ENCODE data around the gene KMT2A.

Gene KMT2A

GRCh38 chr11:118519549-118519948 lies 83.3 kb downstream of the KMT2A start:
- Histone ChIP-seq H3K4me1 (ENCODE audit: control insufficient read depth in 5 of 5, insufficient read depth in 5 of 5, low read length in 5 of 5) (peaks cover 0 to 9% (median 5%) of the 10 kb centered on the region in 5 donors), H3K9ac (ENCODE audit: low read length in 5 of 5) (no peak overlapping the region), H3K36me3 (ENCODE audit: control insufficient read depth in 5 of 5, insufficient read depth in 5 of 5, low read length in 5 of 5) (peaks cover 35 to 85% (median 72%) of the 10 kb centered on the region in 5 donors), H3K4me3 (ENCODE audit: low read depth in 1 of 5, low read length in 5 of 5) (no peak overlapping the region), H3K27ac (ENCODE audit: low read depth, low read length) (no peak overlapping the region), H3K9me3 (ENCODE audit: control insufficient read depth in 5 of 5, low read length in 5 of 5) (no peaks in the 10 kb centered on the region), H3K27me3 (ENCODE audit: control insufficient read depth in 5 of 5, insufficient read depth in 4 of 5, low read length in 5 of 5) (no peaks in the 10 kb centered on the region)

- peaks cover 19 to 71% (median 59%) of the 10 kb centered on the region in 5 donors for H3K36me3 ChIP-seq (ENCODE audit: control insufficient read depth in 5 of 5, insufficient read depth in 5 of 5, low read length in 5 of 5)
- peaks cover 2 to 20% (median 11%) of the 10 kb centered on the region in 5 donors for H3K4me1 ChIP-seq (ENCODE audit: control insufficient read depth in 5 of 5, insufficient read depth in 5 of 5, low read length in 5 of 5)
- no peak overlapping the region for H3K27ac ChIP-seq (ENCODE audit: low read depth, low read length)
- no peaks in the 10 kb centered on the region for H3K27me3 ChIP-seq (ENCODE audit: control insufficient read depth in 5 of 5, insufficient read depth in 4 of 5, low read length in 5 of 5)
- no peak overlapping the region for H3K9ac ChIP-seq (ENCODE audit: low read length in 5 of 5)
- H3K4me3 ChIP-seq (ENCODE audit: low read depth in 1 of 5, low read length in 5 of 5), result no peak overlapping the region
- no peaks in the 10 kb centered on the region for H3K9me3 ChIP-seq (ENCODE audit: control insufficient read depth in 5 of 5, low read length in 5 of 5)
These were observed 85.6 kb downstream of the KMT2A start for GRCh38 chr11:118521892-118522311.

- Histone ChIP-seq H3K27ac (ENCODE audit: low read depth, low read length) (no peak overlapping the region), H3K9me3 (ENCODE audit: control insufficient read depth in 5 of 5, low read length in 5 of 5) (no peaks in the 10 kb centered on the region), H3K9ac (ENCODE audit: low read length in 5 of 5) (no peak overlapping the region), H3K36me3 (ENCODE audit: control insufficient read depth in 5 of 5, insufficient read depth in 5 of 5, low read length in 5 of 5) (peaks cover 19 to 66% (median 55%) of the 10 kb centered on the region in 5 donors), H3K4me1 (ENCODE audit: control insufficient read depth in 5 of 5, insufficient read depth in 5 of 5, low read length in 5 of 5) (peaks cover 2 to 26% (median 16%) of the 10 kb centered on the region in 5 donors), H3K4me3 (ENCODE audit: low read depth in 1 of 5, low read length in 5 of 5) (no peak overlapping the region), H3K27me3 (ENCODE audit: control insufficient read depth in 5 of 5, insufficient read depth in 4 of 5, low read length in 5 of 5) (no peaks in the 10 kb centered on the region)
These were observed 86.3 kb downstream of the KMT2A start for GRCh38 chr11:118522571-118523072.

- Histone ChIP-seq H3K27me3 (ENCODE audit: control insufficient read depth in 5 of 5, insufficient read depth in 4 of 5, low read length in 5 of 5) (no peaks in the 10 kb centered on the region), H3K36me3 (ENCODE audit: control insufficient read depth in 5 of 5, insufficient read depth in 5 of 5, low read length in 5 of 5) (peaks cover 19 to 56% (median 49%) of the 10 kb centered on the region in 5 donors), H3K9me3 (ENCODE audit: control insufficient read depth in 5 of 5, low read length in 5 of 5) (no peaks in the 10 kb centered on the region), H3K4me3 (ENCODE audit: low read depth in 1 of 5, low read length in 5 of 5) (no peak overlapping the region), H3K27ac (ENCODE audit: low read depth, low read length) (no peak overlapping the region), H3K9ac (ENCODE audit: low read length in 5 of 5) (no peak overlapping the region), H3K4me1 (ENCODE audit: control insufficient read depth in 5 of 5, insufficient read depth in 5 of 5, low read length in 5 of 5) (peaks cover 3 to 33% (median 16%) of the 10 kb centered on the region in 5 donors)
These were observed 88.1 kb downstream of the KMT2A start for GRCh38 chr11:118524356-118524755.

- Histone ChIP-seq H3K4me3 (ENCODE audit: low read depth in 1 of 5, low read length in 5 of 5) (no peak overlapping the region), H3K9ac (ENCODE audit: low read length in 5 of 5) (no peak overlapping the region), H3K27ac (ENCODE audit: low read depth, low read length) (no peak overlapping the region), H3K36me3 (ENCODE audit: control insufficient read depth in 5 of 5, insufficient read depth in 5 of 5, low read length in 5 of 5) (peaks cover 16 to 51% (median 43%) of the 10 kb centered on the region in 5 donors), H3K27me3 (ENCODE audit: control insufficient read depth in 5 of 5, insufficient read depth in 4 of 5, low read length in 5 of 5) (no peaks in the 10 kb centered on the region), H3K4me1 (ENCODE audit: control insufficient read depth in 5 of 5, insufficient read depth in 5 of 5, low read length in 5 of 5) (peaks cover 3 to 38% (median 19%) of the 10 kb centered on the region in 5 donors), H3K9me3 (ENCODE audit: control insufficient read depth in 5 of 5, low read length in 5 of 5) (no peaks in the 10 kb centered on the region)
These were observed 88.6 kb downstream of the KMT2A start for GRCh38 chr11:118524757-118525470.

GRCh38 chr11:118526688-118527087 lies 90.4 kb downstream of the KMT2A start:
- Histone ChIP-seq H3K4me1 (ENCODE audit: control insufficient read depth in 5 of 5, insufficient read depth in 5 of 5, low read length in 5 of 5) (peaks cover 5 to 52% (median 33%) of the 10 kb centered on the region in 5 donors), H3K9ac (ENCODE audit: low read length in 5 of 5) (no peak overlapping the region), H3K27ac (ENCODE audit: low read depth, low read length) (no peak overlapping the region), H3K36me3 (ENCODE audit: control insufficient read depth in 5 of 5, insufficient read depth in 5 of 5, low read length in 5 of 5) (peaks cover 3 to 33% (median 27%) of the 10 kb centered on the region in 5 donors), H3K4me3 (ENCODE audit: low read depth in 1 of 5, low read length in 5 of 5) (no peak overlapping the region), H3K9me3 (ENCODE audit: control insufficient read depth in 5 of 5, low read length in 5 of 5) (no peaks in the 10 kb centered on the region), H3K27me3 (ENCODE audit: control insufficient read depth in 5 of 5, insufficient read depth in 4 of 5, low read length in 5 of 5) (no peaks in the 10 kb centered on the region)

GRCh38 chr11:118527109-118527508 lies 90.8 kb downstream of the KMT2A start, which contains the start of gene TTC36:
TTC36 (plus strand) TSS chr11:118527474; CDS start chr11:118527495, 21 bp downstream.
- peaks cover 5 to 54% (median 35%) of the 10 kb centered on the region in 5 donors for H3K4me1 ChIP-seq (ENCODE audit: control insufficient read depth in 5 of 5, insufficient read depth in 5 of 5, low read length in 5 of 5)
- no peak within 1 kb of the TSS for H3K27ac ChIP-seq (ENCODE audit: low read depth, low read length)
- H3K9ac ChIP-seq (ENCODE audit: low read length in 5 of 5), result no peak within 1 kb of the TSS

GRCh38 chr11:118528511-118528910 lies 92.2 kb downstream of the KMT2A start:
- H3K27me3 ChIP-seq (ENCODE audit: control insufficient read depth in 5 of 5, insufficient read depth in 4 of 5, low read length in 5 of 5), result no peaks in the 10 kb centered on the region
- H3K4me3 ChIP-seq (ENCODE audit: low read depth in 1 of 5, low read length in 5 of 5), result no peak overlapping the region
- H3K36me3 ChIP-seq (ENCODE audit: control insufficient read depth in 5 of 5, insufficient read depth in 5 of 5, low read length in 5 of 5), result peaks cover 0 to 17% (median 14%) of the 10 kb centered on the region in 5 donors
- H3K4me1 ChIP-seq (ENCODE audit: control insufficient read depth in 5 of 5, insufficient read depth in 5 of 5, low read length in 5 of 5), result peaks cover 3 to 54% (median 35%) of the 10 kb centered on the region in 5 donors
- H3K27ac ChIP-seq (ENCODE audit: low read depth, low read length), result no peak overlapping the region
- no peak overlapping the region for H3K9ac ChIP-seq (ENCODE audit: low read length in 5 of 5)
- H3K9me3 ChIP-seq (ENCODE audit: control insufficient read depth in 5 of 5, low read length in 5 of 5), result no peaks in the 10 kb centered on the region

More at GRCh38 chr11:118527109-118527508, 90.8 kb downstream of the KMT2A start, which contains the start of gene TTC36:
- peak within 1 kb of the TSS in 1 of 5 donors; percentile 17 for H3K4me3 ChIP-seq (ENCODE audit: low read depth in 1 of 5, low read length in 5 of 5)
- no peaks in the 10 kb centered on the region for H3K27me3 ChIP-seq (ENCODE audit: control insufficient read depth in 5 of 5, insufficient read depth in 4 of 5, low read length in 5 of 5)
- H3K36me3 ChIP-seq (ENCODE audit: control insufficient read depth in 5 of 5, insufficient read depth in 5 of 5, low read length in 5 of 5), result peaks cover 0 to 29% (median 23%) of the 10 kb centered on the region in 5 donors
- no peaks in the 10 kb centered on the region for H3K9me3 ChIP-seq (ENCODE audit: control insufficient read depth in 5 of 5, low read length in 5 of 5)

- Histone ChIP-seq H3K4me3 (ENCODE audit: low read depth in 1 of 5, low read length in 5 of 5) (peak overlapping the region; percentile 64 to 81 (median 73)), H3K27ac (ENCODE audit: low read depth, low read length) (no peak overlapping the region), H3K36me3 (ENCODE audit: control insufficient read depth in 5 of 5, insufficient read depth in 5 of 5, low read length in 5 of 5) (peaks cover 0 to 5% (median 5%) of the 10 kb centered on the region in 5 donors), H3K27me3 (ENCODE audit: control insufficient read depth in 5 of 5, insufficient read depth in 4 of 5, low read length in 5 of 5) (no peaks in the 10 kb centered on the region), H3K4me1 (ENCODE audit: control insufficient read depth in 5 of 5, insufficient read depth in 5 of 5, low read length in 5 of 5) (peaks cover 3 to 47% (median 35%) of the 10 kb centered on the region in 5 donors), H3K9ac (ENCODE audit: low read length in 5 of 5) (peak overlapping the region in 1 of 5 donors; percentile 72), H3K9me3 (ENCODE audit: control insufficient read depth in 5 of 5, low read length in 5 of 5) (no peaks in the 10 kb centered on the region)
These were observed 93.4 kb downstream of the KMT2A start for GRCh38 chr11:118529584-118530175.

All from subcutaneous abdominal adipose tissue (tissue), 5 donors.